AG10803 (cell line): ENCODE results near the gene IFT52.

Experiments used
- DNase-seq: peaks from one replicate; pipeline ENCODE4 v3.0.0; 2010; ENCODE audit warnings: low read depth
- H3K4me3 ChIP-seq: 2 replicates; pipeline ENCODE4 v1.5.1; 2011; ENCODE audit warnings: mild to moderate bottlenecking, low read length, control low read depth
- CTCF ChIP-seq: conservative IDR thresholded peaks from 2 replicates; pipeline ENCODE4 v1.5.1; 2011; ENCODE audit warnings: mild to moderate bottlenecking, low read length, control low read depth, inconsistent platforms

Gene IFT52

GRCh38 chr20:43662943-43663655 lies 72.4 kb downstream of the IFT52 start:
- peak; percentile 18 for DNase-seq
- TF ChIP-seq CTCF: no peak
- H3K4me3 ChIP-seq: no peak overlapping the region

GRCh38 chr20:43665466-43666176 lies 74.9 kb downstream of the IFT52 start:
- H3K4me3 ChIP-seq: no peak overlapping the region
- DNase-seq: no peak
- no peak for TF ChIP-seq CTCF

GRCh38 chr20:43666376-43667328 lies 75.9 kb downstream of the IFT52 start, which contains the start of gene MYBL2:
Gene MYBL2, plus strand, starts transcription at chr20:43667114. Its CDS starts 170 bp downstream, at chr20:43667284.
- no peak for TF ChIP-seq CTCF
- peak; percentile 40 for DNase-seq

GRCh38 chr20:43667341-43668132 lies 76.8 kb downstream of the IFT52 start:
- no peak for TF ChIP-seq CTCF
- peak overlapping the region; percentile 41 for H3K4me3 ChIP-seq
- DNase-seq: no peak

More at GRCh38 chr20:43666376-43667328, 75.9 kb downstream of the IFT52 start, which contains the start of gene MYBL2:
- peak within 1 kb of the TSS; percentile 49 for H3K4me3 ChIP-seq

GRCh38 chr20:43669332-43669731 lies 78.6 kb downstream of the IFT52 start:
- no peak for TF ChIP-seq CTCF
- H3K4me3 ChIP-seq: no peak overlapping the region
- peak; percentile 13 for DNase-seq

- H3K4me3 ChIP-seq: no peak overlapping the region
- no peak for TF ChIP-seq CTCF
- no peak for DNase-seq
Measured at GRCh38 chr20:43670423-43670822, 79.7 kb downstream of the IFT52 start.
